Gastrocnemius medialis (tissue), 4 donors: ENCODE data around the gene MTRFR.

Experiments
- CTCF ChIP-seq, 5 experiments: fragments of 450-650 bp in 3 of 5; fragments of 200-600 bp in 2 of 5; sonication (generic) in 2 of 5; IDR thresholded peaks in 4 of 5; conservative IDR thresholded peaks in 1 of 5; 1 replicate in 4 of 5; 2 replicates in 1 of 5; pipeline ENCODE4 v1.5.1; 2016 to 2019; ENCODE audit warnings: antibody characterized with exemption in 5 of 5, mild to moderate bottlenecking in 3 of 5, moderate library complexity in 3 of 5
- POLR2A ChIP-seq, 2 donors: fragments of 450-650 bp; IDR thresholded peaks; one replicate each; pipeline ENCODE4 v1.6.1; 2017; ENCODE audit warnings: antibody characterized with exemption in 2 of 2, mild to moderate bottlenecking in 2 of 2, moderate library complexity in 2 of 2

- no peak for TF ChIP-seq CTCF (IDR thresholded peaks at IDR 0.05 in 4 of 5, conservative IDR thresholded peaks at IDR 0.05 in 1 of 5)
- TF ChIP-seq POLR2A (IDR thresholded peaks at IDR 0.05), result no peak
Observed at GRCh38 chr12:123250471-123251383, 17.5 kb downstream of the MTRFR start.
